WERI-Rb-1 (cell line): ENCODE data around the gene PHLDB1.

Source experiments
- DNase-seq: peaks from one replicate; pipeline ENCODE4 v3.0.0-alpha.2; 2020
- H3K27ac ChIP-seq: fragments of 250-450 bp; sonication (Bioruptor Pico); 2 replicates; pipeline ENCODE4 v1.5.1; 2020; ENCODE audit warnings: mild to moderate bottlenecking, moderate library complexity
- H3K27me3 ChIP-seq: fragments of 250-450 bp; sonication (Bioruptor Pico); 2 replicates; pipeline ENCODE4 v1.5.1; 2021; ENCODE audit warnings: mild to moderate bottlenecking, low read depth, moderate library complexity; ENCODE audit not compliant: insufficient read depth, severe bottlenecking
- H3K36me3 ChIP-seq: fragments of 250-450 bp; sonication (Bioruptor Pico); 2 replicates; pipeline ENCODE4 v1.5.1; 2020; ENCODE audit warnings: mild to moderate bottlenecking, moderate library complexity
- H3K4me3 ChIP-seq: 2 replicates; pipeline ENCODE4 v1.5.1; 2011; ENCODE audit warnings: low read depth, mild to moderate bottlenecking, control low read depth, low read length
- H3K9me3 ChIP-seq: fragments of 250-450 bp; sonication (Bioruptor Pico); 2 replicates; pipeline ENCODE4 v1.5.1; 2021; ENCODE audit warnings: mild to moderate bottlenecking, moderate library complexity; ENCODE audit not compliant: severe bottlenecking
- TF ChIP-seq, protein P1 (sequence below): IDR thresholded peaks from 2 replicates; pipeline ENCODE4 v1.5.1; 2011; ENCODE audit warnings: low read depth, mild to moderate bottlenecking, control low read depth, inconsistent platforms, low read length

The PHLDB1 gene

DNA sequence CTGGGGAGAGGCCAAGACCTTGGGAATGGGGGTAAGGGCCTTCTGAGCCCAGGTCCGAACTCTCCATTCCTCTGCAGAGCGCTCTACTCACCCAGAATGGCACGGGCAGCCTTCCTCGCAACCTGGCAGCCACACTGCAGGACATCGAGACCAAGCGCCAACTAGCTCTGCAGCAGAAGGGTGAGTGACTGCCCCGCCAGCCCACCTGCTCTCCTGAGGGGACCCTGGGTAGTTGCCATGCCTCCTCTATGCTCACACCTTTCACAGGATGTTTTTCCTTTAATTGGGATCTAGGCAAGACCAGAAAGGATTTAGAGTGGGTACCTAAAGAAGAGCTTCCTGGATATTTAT lies 36.6 kb downstream of the PHLDB1 start:
- no peaks in the 10 kb centered on the region for H3K27me3 ChIP-seq
- DNase-seq: no peak
- TF ChIP-seq, protein P1, sequence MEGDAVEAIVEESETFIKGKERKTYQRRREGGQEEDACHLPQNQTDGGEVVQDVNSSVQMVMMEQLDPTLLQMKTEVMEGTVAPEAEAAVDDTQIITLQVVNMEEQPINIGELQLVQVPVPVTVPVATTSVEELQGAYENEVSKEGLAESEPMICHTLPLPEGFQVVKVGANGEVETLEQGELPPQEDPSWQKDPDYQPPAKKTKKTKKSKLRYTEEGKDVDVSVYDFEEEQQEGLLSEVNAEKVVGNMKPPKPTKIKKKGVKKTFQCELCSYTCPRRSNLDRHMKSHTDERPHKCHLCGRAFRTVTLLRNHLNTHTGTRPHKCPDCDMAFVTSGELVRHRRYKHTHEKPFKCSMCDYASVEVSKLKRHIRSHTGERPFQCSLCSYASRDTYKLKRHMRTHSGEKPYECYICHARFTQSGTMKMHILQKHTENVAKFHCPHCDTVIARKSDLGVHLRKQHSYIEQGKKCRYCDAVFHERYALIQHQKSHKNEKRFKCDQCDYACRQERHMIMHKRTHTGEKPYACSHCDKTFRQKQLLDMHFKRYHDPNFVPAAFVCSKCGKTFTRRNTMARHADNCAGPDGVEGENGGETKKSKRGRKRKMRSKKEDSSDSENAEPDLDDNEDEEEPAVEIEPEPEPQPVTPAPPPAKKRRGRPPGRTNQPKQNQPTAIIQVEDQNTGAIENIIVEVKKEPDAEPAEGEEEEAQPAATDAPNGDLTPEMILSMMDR: no peak
- H3K9me3 ChIP-seq: no peaks in the 10 kb centered on the region
- peaks cover 13% of the 10 kb centered on the region; the same call in 1 of the 2 replicates for H3K36me3 ChIP-seq
- no peak overlapping the region for H3K4me3 ChIP-seq
- H3K27ac ChIP-seq: no peak overlapping the region

DNA sequence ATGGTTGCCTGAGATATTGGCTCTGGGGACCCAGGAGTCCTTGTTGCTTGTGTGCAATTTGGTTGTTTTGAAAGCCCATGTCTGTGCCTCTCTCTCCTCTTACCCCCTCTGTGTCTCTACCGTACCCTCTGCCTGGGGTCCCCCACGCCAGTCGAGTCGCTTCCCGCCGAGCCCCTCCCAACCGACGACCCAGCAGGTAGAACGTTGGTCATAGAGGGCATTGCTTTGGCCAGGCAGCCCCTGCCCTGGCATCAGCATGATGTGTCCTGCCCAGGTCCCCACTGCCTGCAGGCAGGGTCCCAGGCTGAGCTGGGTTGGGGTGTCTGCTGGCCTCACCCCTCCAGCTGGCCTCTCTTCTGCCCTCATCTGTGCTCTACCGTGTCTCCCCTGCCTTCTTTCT lies 37.1 kb downstream of the PHLDB1 start:
- Histone ChIP-seq H3K4me3 (no peak overlapping the region), H3K27ac (no peak overlapping the region), H3K27me3 (no peaks in the 10 kb centered on the region), H3K36me3 (peaks cover 13% of the 10 kb centered on the region; the same call in 1 of the 2 replicates), H3K9me3 (no peaks in the 10 kb centered on the region)
- no peak for DNase-seq
- TF ChIP-seq, protein P1: no peak

DNA sequence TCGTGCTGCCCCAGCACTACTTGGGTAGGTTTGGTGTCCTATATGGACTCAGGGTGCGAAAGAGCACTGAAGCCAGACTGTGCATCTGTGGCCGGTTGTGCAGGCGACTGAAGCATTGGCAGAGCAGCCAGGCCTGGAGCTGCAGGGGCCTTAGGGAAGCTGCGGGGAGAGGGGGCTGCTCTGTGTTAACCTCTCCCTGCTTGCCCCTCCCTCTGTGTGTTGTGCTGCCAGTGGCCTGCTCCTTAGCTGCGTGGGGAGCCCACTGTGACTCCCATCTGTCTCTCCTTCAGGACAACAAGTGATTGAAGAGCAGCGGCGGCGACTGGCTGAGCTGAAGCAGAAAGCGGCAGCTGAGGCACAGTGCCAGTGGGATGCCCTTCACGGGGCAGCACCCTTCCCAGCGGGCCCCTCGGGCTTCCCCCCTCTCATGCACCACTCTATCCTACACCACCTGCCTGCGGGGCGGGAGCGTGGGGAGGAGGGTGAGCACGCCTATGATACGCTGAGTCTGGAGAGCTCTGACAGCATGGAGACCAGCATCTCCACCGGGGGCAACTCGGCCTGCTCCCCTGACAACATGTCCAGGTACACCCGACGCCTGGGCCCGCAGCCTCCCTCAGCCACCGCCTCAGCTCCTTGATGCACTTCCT lies 37.8 kb downstream of the PHLDB1 start:
- H3K4me3 ChIP-seq: no peak overlapping the region
- TF ChIP-seq, protein P1: no peak
- DNase-seq: no peak
- no peak overlapping the region for H3K27ac ChIP-seq
- no peaks in the 10 kb centered on the region for H3K9me3 ChIP-seq
- H3K27me3 ChIP-seq: no peaks in the 10 kb centered on the region
- peaks cover 13% of the 10 kb centered on the region; the same call in 1 of the 2 replicates for H3K36me3 ChIP-seq

DNA sequence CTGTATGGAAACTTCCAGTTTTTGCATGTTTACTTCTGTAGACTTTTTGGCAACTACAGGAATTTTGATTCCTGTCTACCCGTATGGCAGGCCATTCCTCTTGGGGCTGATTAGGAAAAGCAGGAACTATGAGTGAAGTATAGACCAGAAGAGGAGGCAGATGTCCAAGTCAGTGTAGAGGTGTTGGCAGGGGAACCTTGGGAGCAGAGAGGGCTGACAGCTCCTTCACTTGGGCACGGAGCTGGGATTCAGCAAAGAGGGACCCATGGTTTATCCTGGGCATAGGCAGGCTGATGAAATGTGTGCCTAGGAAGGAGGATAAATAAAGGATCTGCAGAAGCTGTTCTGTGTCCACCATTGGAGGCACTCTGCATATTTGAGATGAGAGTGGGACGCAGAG lies 39.0 kb downstream of the PHLDB1 start:
- peaks cover 20% of the 10 kb centered on the region for H3K36me3 ChIP-seq
- no peaks in the 10 kb centered on the region for H3K27me3 ChIP-seq
- TF ChIP-seq, protein P1: no peak
- H3K27ac ChIP-seq: no peak overlapping the region
- H3K4me3 ChIP-seq: no peak overlapping the region
- no peak for DNase-seq
- no peaks in the 10 kb centered on the region for H3K9me3 ChIP-seq

DNA sequence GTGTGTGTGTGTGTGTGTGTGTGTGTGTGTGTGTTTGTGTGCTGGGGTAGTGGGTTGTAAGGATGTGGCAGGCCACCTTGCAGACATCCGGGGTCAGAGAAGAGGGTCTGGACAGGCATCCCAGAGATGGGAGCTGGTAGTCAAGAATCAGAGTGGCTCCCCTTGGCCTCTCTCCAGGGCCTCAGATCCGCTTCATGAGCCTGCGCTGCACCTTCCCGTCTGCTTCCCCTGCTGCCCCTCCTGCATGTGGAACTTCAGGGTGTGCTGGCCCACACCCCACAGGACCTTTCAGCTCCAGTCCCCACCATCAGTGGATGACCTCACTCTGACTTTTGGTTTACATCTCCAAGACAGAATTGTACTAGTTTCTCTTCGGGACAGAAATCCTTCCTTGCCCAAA lies 40.9 kb downstream of the PHLDB1 start:
- TF ChIP-seq, protein P1: no peak

DNA sequence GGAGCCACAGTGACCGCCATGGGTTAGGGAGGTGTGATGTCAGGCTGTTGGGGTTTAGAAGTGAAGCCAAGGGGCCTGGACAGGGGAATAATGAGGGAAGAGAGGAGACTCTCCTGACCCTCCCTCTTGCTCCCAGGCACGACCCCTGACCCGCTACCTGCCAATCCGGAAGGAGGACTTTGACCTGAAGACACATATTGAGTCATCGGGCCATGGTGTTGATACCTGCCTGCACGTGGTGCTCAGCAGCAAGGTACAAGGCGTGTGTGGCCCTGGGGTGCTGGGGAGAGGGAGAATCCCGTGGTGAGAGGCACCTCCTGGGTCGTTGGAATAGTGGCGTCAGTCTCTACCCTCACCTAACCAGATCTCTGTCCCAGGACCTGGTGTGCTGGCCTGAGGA lies 42.5 kb downstream of the PHLDB1 start:
- H3K36me3 ChIP-seq: peaks cover 20% of the 10 kb centered on the region
- TF ChIP-seq, protein P1: no peak
- no peaks in the 10 kb centered on the region for H3K9me3 ChIP-seq

More for the DNA sequence above, 40.9 kb downstream of the PHLDB1 start:
- Histone ChIP-seq H3K27ac (no peak overlapping the region), H3K9me3 (no peaks in the 10 kb centered on the region), H3K27me3 (no peaks in the 10 kb centered on the region), H3K4me3 (no peak overlapping the region), H3K36me3 (peaks cover 20% of the 10 kb centered on the region)
- no peak for DNase-seq

More for the DNA sequence above, 42.5 kb downstream of the PHLDB1 start:
- Histone ChIP-seq H3K4me3 (no peak overlapping the region), H3K27ac (no peak overlapping the region), H3K27me3 (no peaks in the 10 kb centered on the region)
- DNase-seq: no peak
